ACC112 (cell line): Measurements from ENCODE around the gene HMCN1.

ENCODE experiments used
- H2AFZ ChIP-seq: fragments of 200-600 bp; sonication (generic); one replicate; pipeline ENCODE4 v1.6.0; 2017; ENCODE audit warnings: antibody characterized with exemption, low read length; ENCODE audit not compliant: unreplicated experiment
- H3K27ac ChIP-seq: fragments of 200-600 bp; sonication (generic); 2 replicates; pipeline ENCODE4 v1.5.1; 2014; ENCODE audit warnings: low read depth, mild to moderate bottlenecking, antibody characterized with exemption, low read length, moderate library complexity
- H3K27me3 ChIP-seq: fragments of 200-600 bp; sonication (generic); 2 replicates; pipeline ENCODE4 v1.6.1; 2014; ENCODE audit warnings: mild to moderate bottlenecking, antibody characterized with exemption, low read length, moderate library complexity, mixed read lengths; ENCODE audit not compliant: insufficient read depth
- H3K36me3 ChIP-seq: fragments of 200-600 bp; sonication (generic); 2 replicates; pipeline ENCODE4 v1.6.1; 2016; ENCODE audit warnings: mild to moderate bottlenecking, antibody characterized with exemption, low read length, moderate library complexity, mixed read lengths; ENCODE audit not compliant: insufficient read depth
- H3K4me1 ChIP-seq: fragments of 200-600 bp; sonication (generic); one replicate; pipeline ENCODE4 v1.6.1; 2016; ENCODE audit warnings: low read length, mixed read lengths; ENCODE audit not compliant: insufficient read depth, unreplicated experiment, control insufficient read depth
- H3K4me3 ChIP-seq: fragments of 200-600 bp; sonication (generic); 2 replicates; pipeline ENCODE4 v1.5.1; 2014; ENCODE audit warnings: mild to moderate bottlenecking, low read depth, low read length
- H3K79me2 ChIP-seq: fragments of 200-600 bp; sonication (generic); one replicate; pipeline ENCODE4 v1.6.0; 2016; ENCODE audit warnings: low read length; ENCODE audit not compliant: control insufficient read depth, unreplicated experiment, insufficient read depth

The HMCN1 gene

DNA sequence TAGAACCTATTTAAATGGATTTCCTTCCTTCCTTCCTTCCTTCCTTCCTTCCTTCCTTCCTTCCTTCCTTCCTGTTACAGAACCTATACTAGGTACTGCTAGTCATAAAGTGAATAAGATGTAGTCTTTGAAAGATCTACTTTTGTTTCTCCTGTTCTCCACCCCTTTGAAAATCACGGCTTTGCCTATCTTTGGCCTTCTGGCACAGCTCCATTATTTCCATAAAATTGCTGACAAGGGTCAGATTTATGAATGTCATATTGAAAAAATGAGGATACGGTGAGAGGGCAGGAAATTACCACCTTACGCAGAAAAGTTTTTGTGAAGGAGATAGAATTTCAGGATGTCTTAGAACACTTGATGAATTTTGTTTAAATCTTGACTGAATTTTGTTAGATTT, 18.1 kb upstream of the HMCN1 start:
- Histone ChIP-seq H3K27ac (no peak overlapping the region), H2AFZ (no peak overlapping the region), H3K4me1 (peaks cover 14% of the 10 kb centered on the region), H3K36me3 (no peaks in the 10 kb centered on the region), H3K27me3 (no peaks in the 10 kb centered on the region), H3K4me3 (no peak overlapping the region), H3K79me2 (no peaks in the 10 kb centered on the region)

DNA sequence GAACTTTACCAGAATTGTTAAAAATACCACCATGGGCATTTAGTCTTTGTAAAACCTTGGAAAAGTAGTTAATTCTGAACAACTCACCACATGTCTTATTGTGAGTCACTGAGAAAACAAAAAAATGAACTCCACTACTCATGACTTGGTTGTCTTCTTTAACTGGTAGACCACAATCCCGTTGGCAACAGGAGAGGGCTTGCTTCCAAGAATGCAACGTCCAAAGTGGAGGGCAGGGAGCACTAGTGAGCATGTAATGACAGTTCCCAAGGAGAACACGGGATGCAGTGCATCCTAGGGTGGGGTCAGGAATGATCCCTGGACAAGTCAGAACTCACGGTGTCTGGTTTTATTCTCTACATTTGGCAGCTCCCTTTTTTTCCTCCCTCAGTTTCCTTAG, 15.2 kb upstream of the HMCN1 start:
- no peaks in the 10 kb centered on the region for H3K27me3 ChIP-seq
- H3K79me2 ChIP-seq = no peaks in the 10 kb centered on the region
- 0 out of 2 replicates have a peak overlapping the region, but pooled peaks have one; percentile 3 for H3K4me3 ChIP-seq
- peak overlapping the region; percentile 47 for H2AFZ ChIP-seq
- H3K4me1 ChIP-seq = peaks cover 14% of the 10 kb centered on the region
- peak overlapping the region; percentile 49 for H3K27ac ChIP-seq
- no peaks in the 10 kb centered on the region for H3K36me3 ChIP-seq

DNA sequence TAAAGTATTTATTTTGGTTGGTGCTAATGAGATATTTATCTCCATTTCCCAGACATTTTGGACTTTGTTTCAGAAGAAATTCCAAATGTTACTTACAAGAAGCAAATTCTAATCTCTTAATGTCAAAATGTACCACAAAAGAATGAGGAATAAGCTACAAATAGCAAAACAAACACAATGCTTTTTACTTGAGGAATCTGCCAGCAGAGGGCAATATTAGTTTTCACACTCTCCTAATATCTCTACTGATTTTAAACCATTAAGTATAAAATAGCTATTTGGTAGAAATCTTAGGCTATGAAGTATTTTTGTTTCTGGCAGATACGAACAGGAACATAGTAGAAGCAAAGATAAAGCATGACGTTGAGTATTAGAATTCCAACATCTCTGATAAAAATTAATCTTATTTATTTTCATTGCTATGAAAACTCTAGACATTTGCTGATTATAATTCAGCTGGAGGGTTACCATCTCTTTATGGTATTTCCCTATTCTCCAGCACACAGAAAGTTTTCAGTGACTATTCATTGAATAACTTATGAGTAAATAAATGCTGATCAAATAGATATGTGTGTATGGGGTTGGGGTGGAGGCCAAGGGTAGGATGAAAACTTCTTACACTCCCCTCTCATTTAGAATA, 13.4 kb upstream of the HMCN1 start:
- Histone ChIP-seq H3K4me1 (peaks cover 14% of the 10 kb centered on the region), H3K4me3 (no peak overlapping the region), H3K27me3 (no peaks in the 10 kb centered on the region), H3K27ac (no peak overlapping the region), H2AFZ (no peak overlapping the region), H3K36me3 (no peaks in the 10 kb centered on the region), H3K79me2 (no peaks in the 10 kb centered on the region)

DNA sequence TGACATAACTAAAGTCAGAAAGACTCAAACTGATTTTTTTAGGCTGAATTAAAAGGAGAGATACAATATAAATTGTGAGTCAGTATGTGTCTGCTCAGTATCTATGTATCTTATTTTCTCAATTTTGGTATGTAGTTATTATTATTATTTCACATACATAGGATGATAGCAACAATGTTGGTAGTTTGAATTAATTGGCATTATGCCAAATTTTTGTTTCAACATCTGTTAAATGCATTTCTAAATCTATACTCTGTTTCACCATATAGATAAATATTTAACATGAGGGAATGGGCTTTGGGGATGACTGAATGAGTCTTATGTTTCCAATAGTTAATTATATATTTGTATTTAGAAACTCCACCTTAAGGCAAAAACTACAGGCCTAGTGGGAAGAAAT, 12.6 kb upstream of the HMCN1 start:
- H2AFZ ChIP-seq = no peak overlapping the region

DNA sequence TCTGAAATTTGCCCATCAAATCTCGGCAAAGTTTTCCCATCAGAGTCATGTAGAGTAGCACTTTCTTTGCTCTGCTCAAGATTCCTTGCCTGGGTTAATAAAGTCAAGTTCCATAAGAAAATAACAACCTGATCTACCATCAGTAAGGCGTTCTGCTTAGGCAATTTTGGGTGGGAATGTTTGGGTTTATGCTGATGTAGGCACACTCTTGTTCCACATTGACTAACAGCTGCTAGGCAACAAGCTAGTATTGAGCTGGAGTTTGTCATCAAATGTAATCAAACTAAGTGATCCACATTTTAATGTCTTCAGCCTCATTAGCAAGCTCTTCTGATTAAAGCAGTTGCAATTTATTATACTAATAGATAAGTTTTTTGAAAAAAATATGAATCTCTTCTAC, 12.1 kb upstream of the HMCN1 start:
- Histone ChIP-seq H3K36me3 (no peaks in the 10 kb centered on the region), H2AFZ (no peak overlapping the region), H3K27me3 (no peaks in the 10 kb centered on the region), H3K79me2 (no peaks in the 10 kb centered on the region), H3K4me3 (no peak overlapping the region), H3K27ac (no peak overlapping the region), H3K4me1 (peaks cover 14% of the 10 kb centered on the region)

More for the DNA sequence above, 12.6 kb upstream of the HMCN1 start:
- H3K4me3 ChIP-seq = no peak overlapping the region
- H3K36me3 ChIP-seq = no peaks in the 10 kb centered on the region
- H3K4me1 ChIP-seq = peaks cover 14% of the 10 kb centered on the region
- no peaks in the 10 kb centered on the region for H3K27me3 ChIP-seq
- H3K79me2 ChIP-seq = no peaks in the 10 kb centered on the region
- H3K27ac ChIP-seq = no peak overlapping the region

DNA sequence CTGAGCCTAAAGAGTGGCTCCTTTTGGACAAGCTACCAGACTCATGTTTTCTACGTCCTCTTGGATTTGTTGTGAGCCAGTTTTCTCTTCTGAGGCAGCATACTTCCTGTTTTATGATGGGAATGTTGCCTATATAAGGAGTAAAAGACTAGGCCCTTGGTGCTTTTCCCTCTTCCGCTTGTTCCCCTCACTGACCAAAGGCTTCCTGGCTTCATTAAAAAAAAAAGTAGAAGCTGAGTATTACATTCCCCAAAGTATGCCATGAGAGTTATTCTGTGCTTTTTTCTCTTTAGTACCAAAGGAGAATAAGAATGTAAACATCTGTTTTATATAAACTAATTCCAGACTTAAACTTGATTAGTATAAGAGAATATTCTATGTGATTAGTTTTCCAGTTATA, 6.5 kb upstream of the HMCN1 start:
- H3K4me3 ChIP-seq = no peak overlapping the region
- H3K27me3 ChIP-seq = no peaks in the 10 kb centered on the region
- no peak overlapping the region for H2AFZ ChIP-seq
- H3K36me3 ChIP-seq = no peaks in the 10 kb centered on the region
- H3K79me2 ChIP-seq = no peaks in the 10 kb centered on the region
- no peaks in the 10 kb centered on the region for H3K4me1 ChIP-seq
- H3K27ac ChIP-seq = no peak overlapping the region

DNA sequence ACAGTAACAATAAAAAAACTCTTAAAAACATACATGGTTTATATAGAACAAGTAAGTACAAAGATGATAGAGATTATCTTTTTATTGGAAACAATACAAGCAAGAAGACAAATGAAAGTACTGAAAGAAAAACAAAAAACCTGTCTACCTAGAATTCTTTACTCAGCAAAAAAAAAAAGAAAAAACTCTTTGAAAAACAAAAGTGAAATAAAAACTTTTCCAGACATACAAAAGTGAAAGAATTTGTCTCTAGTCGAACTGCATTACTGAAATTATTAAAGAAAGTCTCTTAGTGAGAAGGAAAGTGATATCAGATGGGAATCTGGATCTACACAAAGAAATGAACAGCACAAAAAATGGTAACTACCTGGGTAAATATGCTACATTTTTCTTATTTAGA, 2.7 kb upstream of the HMCN1 start:
- H3K79me2 ChIP-seq = no peaks in the 10 kb centered on the region
- no peak overlapping the region for H3K4me3 ChIP-seq
- no peak overlapping the region for H3K27ac ChIP-seq
- no peak overlapping the region for H2AFZ ChIP-seq
- no peaks in the 10 kb centered on the region for H3K36me3 ChIP-seq
- H3K4me1 ChIP-seq = no peaks in the 10 kb centered on the region
- H3K27me3 ChIP-seq = no peaks in the 10 kb centered on the region

DNA sequence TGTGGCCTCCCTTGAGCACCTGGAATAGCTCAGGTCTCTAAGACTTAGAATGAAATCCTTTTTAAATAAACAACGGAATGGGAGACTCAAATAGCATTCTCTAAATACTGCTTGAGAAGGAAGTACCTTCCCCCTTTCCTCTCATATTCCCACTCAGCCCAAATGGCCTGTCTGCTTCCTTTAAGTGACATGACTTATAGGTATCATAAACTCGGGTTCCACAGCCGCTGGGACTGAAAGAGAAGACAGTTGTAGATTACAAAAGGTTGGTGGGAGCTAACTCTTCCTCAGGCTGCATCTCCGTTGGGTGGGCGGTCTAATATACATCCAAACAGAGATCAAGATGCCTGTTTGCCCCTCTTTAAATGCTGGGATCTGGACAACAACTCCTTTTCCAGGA, 1.2 kb upstream of the HMCN1 start:
- H3K27me3 ChIP-seq = no peaks in the 10 kb centered on the region
- no peak overlapping the region for H3K4me3 ChIP-seq
- no peak overlapping the region for H2AFZ ChIP-seq
- H3K79me2 ChIP-seq = no peaks in the 10 kb centered on the region
- no peaks in the 10 kb centered on the region for H3K4me1 ChIP-seq
- no peak overlapping the region for H3K27ac ChIP-seq
- H3K36me3 ChIP-seq = no peaks in the 10 kb centered on the region

DNA sequence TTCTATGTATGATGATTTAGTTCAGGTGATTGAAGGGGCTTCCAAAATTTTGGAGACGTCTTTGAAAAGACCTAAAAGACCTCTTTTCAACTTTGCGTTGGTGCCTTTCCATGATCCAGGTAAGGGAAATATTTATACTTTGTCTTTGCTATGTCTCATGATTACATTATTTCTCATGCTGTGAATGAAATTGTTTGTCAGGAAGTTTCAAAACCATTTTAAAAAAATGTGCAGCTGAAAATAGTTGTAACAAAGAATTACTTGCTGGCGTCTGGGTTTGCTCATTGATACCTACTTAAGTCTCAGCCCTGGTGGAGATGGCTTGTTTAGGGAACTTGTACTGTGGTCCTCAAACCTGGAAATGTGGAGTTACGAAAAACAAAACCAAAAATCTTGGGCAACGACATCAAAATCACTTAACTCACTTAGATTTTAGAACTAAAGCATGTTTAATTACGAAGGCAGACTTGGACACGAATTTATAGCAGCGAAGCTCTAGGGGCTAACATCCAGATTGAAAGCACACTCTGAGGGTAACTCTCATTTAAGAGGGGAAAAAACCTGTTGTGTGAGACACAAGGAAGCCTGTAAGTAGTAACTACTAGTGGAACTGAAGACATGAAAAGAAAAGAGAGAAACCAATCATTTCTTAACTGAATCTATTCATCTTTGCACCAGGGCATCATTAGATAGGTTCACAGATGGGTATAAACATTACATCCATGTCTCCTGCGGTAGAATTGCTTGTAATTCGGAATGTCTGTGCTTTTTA, 924 bp downstream of the HMCN1 start:
- H3K4me1 ChIP-seq = no peaks in the 10 kb centered on the region
- peak overlapping the region; percentile 76 for H3K4me3 ChIP-seq
- peak overlapping the region; percentile 89 for H2AFZ ChIP-seq
- no peaks in the 10 kb centered on the region for H3K79me2 ChIP-seq
- no peaks in the 10 kb centered on the region for H3K36me3 ChIP-seq
- no peaks in the 10 kb centered on the region for H3K27me3 ChIP-seq
- peak overlapping the region; percentile 36 for H3K27ac ChIP-seq

DNA sequence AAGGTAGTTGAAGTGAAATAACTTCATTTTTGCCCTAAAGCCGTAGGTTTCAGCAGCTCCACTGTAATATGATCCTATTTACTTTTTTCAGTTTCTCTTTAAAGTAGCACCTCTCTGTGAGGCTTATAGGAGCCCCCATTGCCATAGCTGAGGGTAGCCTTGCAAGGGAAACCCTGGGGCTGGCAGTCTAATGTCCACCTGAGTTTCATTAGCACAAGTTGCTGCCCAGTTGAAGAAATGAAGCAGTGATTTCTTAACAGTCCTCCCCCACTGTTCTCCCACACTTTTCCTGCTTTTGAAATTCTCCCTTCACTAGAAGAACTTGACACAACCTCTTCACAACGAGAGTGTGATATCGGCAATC, 1.5 kb downstream of the HMCN1 start:
- H3K79me2 ChIP-seq = no peaks in the 10 kb centered on the region
- peak overlapping the region; percentile 30 for H3K27ac ChIP-seq
- H3K4me1 ChIP-seq = no peaks in the 10 kb centered on the region
- H3K4me3 ChIP-seq = peak overlapping the region; percentile 76
- no peaks in the 10 kb centered on the region for H3K27me3 ChIP-seq
- H3K36me3 ChIP-seq = no peaks in the 10 kb centered on the region
- H2AFZ ChIP-seq = peak overlapping the region; percentile 89

DNA sequence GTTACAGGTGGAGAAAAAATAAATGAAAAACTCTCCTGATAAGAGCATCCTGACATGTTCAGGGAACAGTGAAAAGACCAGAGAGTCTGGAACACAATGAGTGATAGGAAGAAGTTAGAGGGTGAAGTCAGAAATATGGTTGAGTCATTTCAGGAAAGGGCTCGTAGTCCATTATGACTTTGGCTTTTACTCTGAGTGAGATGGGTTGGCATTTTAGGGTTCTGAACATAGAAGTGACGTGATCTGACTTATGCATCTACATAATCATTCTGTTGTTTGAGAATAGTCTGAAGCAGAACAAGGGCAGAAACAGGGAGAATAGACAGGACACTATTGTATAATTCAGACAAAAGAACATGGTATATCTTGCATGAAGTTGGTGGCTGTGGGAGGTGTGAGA, 5.8 kb downstream of the HMCN1 start:
- Histone ChIP-seq H3K36me3 (no peaks in the 10 kb centered on the region), H3K4me1 (no peaks in the 10 kb centered on the region), H3K27me3 (no peaks in the 10 kb centered on the region), H2AFZ (no peak overlapping the region), H3K4me3 (no peak overlapping the region), H3K27ac (no peak overlapping the region), H3K79me2 (no peaks in the 10 kb centered on the region)
